MM.1S (cell line): Measurements from ENCODE around the gene OTOP2.

Experiments used
- EZH2phosphoT487 ChIP-seq: fragments of 300-600 bp; sonication (generic); IDR thresholded peaks from 2 replicates; pipeline ENCODE4 v1.6.1; 2018; ENCODE audit warnings: antibody characterized with exemption, low read length
- TF ChIP-seq, protein P1 (sequence below): fragments of 300-600 bp; sonication (generic); IDR thresholded peaks from 2 replicates; pipeline ENCODE4 v1.5.1; 2016; ENCODE audit warnings: antibody characterized with exemption, low read length, mixed read lengths

DNA sequence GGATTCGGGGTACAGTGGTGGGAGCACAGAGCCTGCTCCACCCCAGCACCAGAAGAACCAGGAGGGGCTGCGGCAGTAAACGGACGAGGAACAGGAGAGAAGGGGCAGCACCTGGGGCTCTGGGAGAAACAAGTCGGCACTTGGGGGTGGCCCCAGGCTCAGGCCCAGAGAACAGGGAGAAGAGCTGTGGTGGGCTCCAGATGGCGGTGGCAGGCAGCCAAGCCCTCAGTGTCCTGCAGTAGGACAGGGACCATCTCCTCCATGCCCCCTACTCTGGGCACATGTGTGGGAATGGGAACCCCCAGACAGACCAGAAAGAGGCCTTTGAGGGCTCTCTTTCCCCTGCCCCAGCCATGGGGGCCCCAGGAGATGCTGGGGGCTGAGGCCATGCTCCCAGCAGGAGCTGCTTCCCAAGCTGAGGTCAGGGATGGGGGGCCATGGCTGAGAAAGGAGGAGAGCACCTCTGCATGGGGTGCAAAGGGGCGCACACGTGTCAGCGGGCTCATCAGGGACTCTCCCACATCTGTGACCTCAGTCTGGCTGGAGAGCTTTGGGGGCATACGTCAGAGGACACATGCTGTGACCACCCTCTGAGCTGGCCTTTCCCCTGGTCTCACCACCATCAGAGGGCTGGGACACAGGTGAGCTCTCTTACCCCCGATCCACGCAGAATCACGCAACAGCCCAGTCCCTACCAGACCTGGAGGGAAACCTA is 7.8 kb upstream of the OTOP2 start:
- TF ChIP-seq EZH2phosphoT487 = no peak
- TF ChIP-seq, protein P1, sequence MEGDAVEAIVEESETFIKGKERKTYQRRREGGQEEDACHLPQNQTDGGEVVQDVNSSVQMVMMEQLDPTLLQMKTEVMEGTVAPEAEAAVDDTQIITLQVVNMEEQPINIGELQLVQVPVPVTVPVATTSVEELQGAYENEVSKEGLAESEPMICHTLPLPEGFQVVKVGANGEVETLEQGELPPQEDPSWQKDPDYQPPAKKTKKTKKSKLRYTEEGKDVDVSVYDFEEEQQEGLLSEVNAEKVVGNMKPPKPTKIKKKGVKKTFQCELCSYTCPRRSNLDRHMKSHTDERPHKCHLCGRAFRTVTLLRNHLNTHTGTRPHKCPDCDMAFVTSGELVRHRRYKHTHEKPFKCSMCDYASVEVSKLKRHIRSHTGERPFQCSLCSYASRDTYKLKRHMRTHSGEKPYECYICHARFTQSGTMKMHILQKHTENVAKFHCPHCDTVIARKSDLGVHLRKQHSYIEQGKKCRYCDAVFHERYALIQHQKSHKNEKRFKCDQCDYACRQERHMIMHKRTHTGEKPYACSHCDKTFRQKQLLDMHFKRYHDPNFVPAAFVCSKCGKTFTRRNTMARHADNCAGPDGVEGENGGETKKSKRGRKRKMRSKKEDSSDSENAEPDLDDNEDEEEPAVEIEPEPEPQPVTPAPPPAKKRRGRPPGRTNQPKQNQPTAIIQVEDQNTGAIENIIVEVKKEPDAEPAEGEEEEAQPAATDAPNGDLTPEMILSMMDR = no peak
